ENCODE results near the gene C14orf119. TPM values are rescaled to one million over a fixed set of nuclear protein-coding genes. Genes with fewer than 3 reads are reported as not detected.

C14orf119 gene
- total and polyA plus RNA-seq, 9 of the 15 experiments (the other 6 are each of a cell fraction or from before 2014, with no cell fraction given), result 36.7 to 251 (median 51.8) TPM

DNA sequence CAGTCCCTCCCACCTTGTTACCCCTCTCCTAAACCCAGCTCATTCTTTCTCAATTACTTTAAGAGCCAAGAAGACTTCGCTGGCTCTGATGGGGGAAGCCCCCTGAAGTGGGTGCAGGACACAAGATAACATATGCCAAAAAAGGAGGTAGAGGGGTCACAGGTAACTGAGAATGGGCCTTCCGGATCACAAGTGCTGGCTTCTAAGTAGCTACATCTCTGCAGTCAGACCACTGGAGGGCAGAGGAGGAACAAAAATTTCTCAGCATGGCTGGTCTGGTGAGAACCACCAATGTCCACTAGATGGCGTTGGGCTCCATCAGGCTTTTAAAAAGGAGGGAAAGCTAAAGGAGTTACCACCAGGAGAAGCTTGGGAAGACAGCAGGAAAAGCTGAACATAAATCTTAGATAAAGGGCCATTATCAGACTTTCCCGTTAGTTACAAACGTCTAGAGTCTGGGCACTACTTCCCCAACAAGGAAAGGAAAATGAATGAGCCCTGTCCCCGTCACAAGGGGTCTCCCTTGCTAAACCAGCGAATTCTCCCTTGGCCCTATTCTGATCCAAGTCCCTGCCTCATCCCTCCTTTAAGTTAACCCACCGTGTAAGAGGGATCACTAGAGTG lies 26.4 kb upstream of the C14orf119 start (continued):
- no peak for TF ChIP-seq ZBTB11 (CRISPR knock-in tag; IDR thresholded peaks at IDR 0.05)
- no peak for TF ChIP-seq ZNF174 (CRISPR knock-in tag; IDR thresholded peaks at IDR 0.05)
- no peak for TF ChIP-seq HMG20A (CRISPR knock-in tag; conservative IDR thresholded peaks at IDR 0.05)
- TF ChIP-seq, protein P1, sequence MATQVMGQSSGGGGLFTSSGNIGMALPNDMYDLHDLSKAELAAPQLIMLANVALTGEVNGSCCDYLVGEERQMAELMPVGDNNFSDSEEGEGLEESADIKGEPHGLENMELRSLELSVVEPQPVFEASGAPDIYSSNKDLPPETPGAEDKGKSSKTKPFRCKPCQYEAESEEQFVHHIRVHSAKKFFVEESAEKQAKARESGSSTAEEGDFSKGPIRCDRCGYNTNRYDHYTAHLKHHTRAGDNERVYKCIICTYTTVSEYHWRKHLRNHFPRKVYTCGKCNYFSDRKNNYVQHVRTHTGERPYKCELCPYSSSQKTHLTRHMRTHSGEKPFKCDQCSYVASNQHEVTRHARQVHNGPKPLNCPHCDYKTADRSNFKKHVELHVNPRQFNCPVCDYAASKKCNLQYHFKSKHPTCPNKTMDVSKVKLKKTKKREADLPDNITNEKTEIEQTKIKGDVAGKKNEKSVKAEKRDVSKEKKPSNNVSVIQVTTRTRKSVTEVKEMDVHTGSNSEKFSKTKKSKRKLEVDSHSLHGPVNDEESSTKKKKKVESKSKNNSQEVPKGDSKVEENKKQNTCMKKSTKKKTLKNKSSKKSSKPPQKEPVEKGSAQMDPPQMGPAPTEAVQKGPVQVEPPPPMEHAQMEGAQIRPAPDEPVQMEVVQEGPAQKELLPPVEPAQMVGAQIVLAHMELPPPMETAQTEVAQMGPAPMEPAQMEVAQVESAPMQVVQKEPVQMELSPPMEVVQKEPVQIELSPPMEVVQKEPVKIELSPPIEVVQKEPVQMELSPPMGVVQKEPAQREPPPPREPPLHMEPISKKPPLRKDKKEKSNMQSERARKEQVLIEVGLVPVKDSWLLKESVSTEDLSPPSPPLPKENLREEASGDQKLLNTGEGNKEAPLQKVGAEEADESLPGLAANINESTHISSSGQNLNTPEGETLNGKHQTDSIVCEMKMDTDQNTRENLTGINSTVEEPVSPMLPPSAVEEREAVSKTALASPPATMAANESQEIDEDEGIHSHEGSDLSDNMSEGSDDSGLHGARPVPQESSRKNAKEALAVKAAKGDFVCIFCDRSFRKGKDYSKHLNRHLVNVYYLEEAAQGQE (IDR thresholded peaks at IDR 0.05; ENCODE audit: borderline replicate concordance), result peak; percentile 81; the same call in 1 of the 2 replicates
- TF ChIP-seq, protein P1 (CRISPR knock-in tag; IDR thresholded peaks at IDR 0.05; ENCODE audit: low read depth), result no peak
- TF ChIP-seq NBN (IDR thresholded peaks at IDR 0.05; ENCODE audit: low read depth), result peak; percentile 68; the same call in 1 of the 2 replicates
- no peak for TF ChIP-seq NFIX (CRISPR knock-in tag; IDR thresholded peaks at IDR 0.05; ENCODE audit: low read depth)
- TF ChIP-seq CHCHD3 (CRISPR knock-in tag; IDR thresholded peaks at IDR 0.05), result no peak
- TF ChIP-seq FIP1L1 (IDR thresholded peaks at IDR 0.05; ENCODE audit: low read depth, low read length, poor library complexity, severe bottlenecking), result no peak
- TF ChIP-seq ZKSCAN8 (CRISPR knock-in tag; IDR thresholded peaks at IDR 0.05), result no peak
- no peak for TF ChIP-seq HDAC8 (tag; IDR thresholded peaks at IDR 0.05)

Measured in K562 (cell line).